Measurements from ENCODE around the gene AASS. TPM values are rescaled to one million over a fixed set of nuclear protein-coding genes. Genes with fewer than 3 reads are reported as not detected.

AASS gene
- total and polyA plus RNA-seq, 2 of the 8 experiments (the other 6 are each of a cell fraction or from before 2014, with no cell fraction given) = 203 to 394 TPM

DNA sequence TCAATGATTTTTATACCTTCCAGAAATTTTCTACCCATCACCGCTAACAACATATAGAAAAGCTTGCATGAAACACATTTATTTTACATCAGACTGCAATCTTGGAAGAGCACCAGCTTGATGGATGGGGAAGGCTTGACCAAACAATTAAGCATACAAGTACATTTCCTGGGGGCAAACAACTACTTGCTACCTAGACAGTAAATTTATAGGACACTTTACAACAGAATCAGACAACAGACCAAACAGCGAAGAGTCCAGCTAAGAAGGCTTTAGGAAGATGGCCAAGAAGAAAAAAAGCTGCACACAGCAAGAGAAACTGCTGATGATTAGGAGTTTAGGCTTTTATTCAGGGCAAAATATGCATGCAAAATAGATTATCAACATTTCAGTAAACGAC is 8.0 kb downstream of the AASS start:
- H3K27ac ChIP-seq (ENCODE audit: low read depth, low read length) = no peak overlapping the region; the same call in 1 of the 2 replicates
- H3K79me1 ChIP-seq (ENCODE audit: low read depth, low read length) = no peaks in the 10 kb centered on the region
- peak overlapping the region in 2 of 4 experiments; percentile 86 to 98; a peak in 3 of 8 replicates for H3K4me3 ChIP-seq (ENCODE audit: extremely low read depth in 1 of 4, insufficient read depth in 2 of 4, low read depth in 3 of 4, low read length in 4 of 4)
- CTCF ChIA-PET (ENCODE audit: partially characterized antibody) = no interaction called here
- no peak overlapping the region for H2BK12ac ChIP-seq (ENCODE audit: low read depth, low read length)
- H2BK20ac ChIP-seq (ENCODE audit: low read length) = no peak overlapping the region
- H2AFZ ChIP-seq (ENCODE audit: low read length) = no peak overlapping the region
- H3K4me2 ChIP-seq (ENCODE audit: insufficient read depth in 1 of 2, low read depth in 2 of 2, low read length in 2 of 2) = peak overlapping the region; percentile 62 to 83
- no peak overlapping the region for H3K18ac ChIP-seq (ENCODE audit: extremely low read depth, low read length)
- POLR2A ChIA-PET (ENCODE audit: partially characterized antibody) = interaction anchor here (1.2 to 8.0 kb wide), 4 partner anchors 8 to 43 kb away, joined by 3 to 66 read pairs (median 18); partner anchors contain the start of gene AASS
- no peak overlapping the region for H4K8ac ChIP-seq (ENCODE audit: extremely low read depth, insufficient read depth, low read length)
- H4K20me1 ChIP-seq (replicated peaks in 1 of 2; ENCODE audit: control insufficient read depth in 1 of 2, insufficient read depth in 2 of 2, low read length in 2 of 2) = peaks cover 33 to 53% of the 10 kb centered on the region in 2 experiments
- no peaks in the 10 kb centered on the region for H3K23me2 ChIP-seq (ENCODE audit: low read depth, low read length)
- WGBS, 2 experiments (ENCODE audit: extremely low coverage in 1 of 2, insufficient coverage in 1 of 2, insufficient read length in 1 of 2, insufficient replicate concordance in 2 of 2, low coverage in 1 of 2, low lambda C conversion rate in 2 of 2, missing lambda C conversion rate in 1 of 2) = 90% methylated on average over 3 of the region's 3 CpGs; no CpG with 5 or more reads in 1 of the 2 experiments
- TF ChIP-seq POLR2A (IDR thresholded peaks at IDR 0.05; ENCODE audit: control extremely low read depth in 1 of 2, low read depth in 2 of 2, low read length in 2 of 2) = peak in 1 of 2 experiments; percentile 8; a peak in 1 of 3 replicates
- no peak for TF ChIP-seq RXRA (IDR thresholded peaks at IDR 0.05; ENCODE audit: insufficient read depth, low read depth, low read length)
- FAIRE-seq = no peak
- H2BK120ac ChIP-seq (replicated peaks; ENCODE audit: low read depth, low read length) = no peak overlapping the region
- peak overlapping the region in 1 of 4 experiments; percentile 49; a peak in 1 of 7 replicates for H3K9ac ChIP-seq (replicated peaks in 1 of 4; ENCODE audit: extremely low read depth in 1 of 4, low read depth in 3 of 4, low read length in 3 of 4)
- no peaks in the 10 kb centered on the region for H3K27me3 ChIP-seq (replicated peaks in 1 of 4; ENCODE audit: control insufficient read depth in 3 of 4, extremely low read depth in 1 of 4, insufficient read depth in 3 of 4, low read length in 3 of 4)
- H2BK15ac ChIP-seq (ENCODE audit: low read length) = no peak overlapping the region
- H3K79me2 ChIP-seq (ENCODE audit: control insufficient read depth in 1 of 2, insufficient read depth in 2 of 2, low read length in 2 of 2) = peaks cover 80 to 99% of the 10 kb centered on the region in 2 experiments
- no peak for DNase-seq (ENCODE audit: low read depth in 1 of 2, low spot score in 2 of 2)
- no peak overlapping the region for H4K5ac ChIP-seq (ENCODE audit: insufficient read length, low read depth, low read length)
- no peak overlapping the region for H3K23ac ChIP-seq (ENCODE audit: insufficient read length)
- H3K9me3 ChIP-seq (ENCODE audit: insufficient read depth in 2 of 2, low read depth in 1 of 2, low read length in 1 of 2) = no peaks in the 10 kb centered on the region
- H3K36me3 ChIP-seq (ENCODE audit: control insufficient read depth in 2 of 4, insufficient read depth in 4 of 4, low read length in 3 of 4) = peaks cover 0 to 95% (median 26%) of the 10 kb centered on the region in 4 experiments; a peak in 6 of 8 replicates
- H2AK5ac ChIP-seq (ENCODE audit: low read depth, low read length) = no peak overlapping the region
- no peak overlapping the region for H4K91ac ChIP-seq (replicated peaks; ENCODE audit: insufficient read length, low read length)
- H3K14ac ChIP-seq (ENCODE audit: insufficient read length) = no peak overlapping the region
- peaks cover 0 to 17% (median 6%) of the 10 kb centered on the region in 4 experiments; a peak in 5 of 7 replicates for H3K4me1 ChIP-seq (replicated peaks in 1 of 4; ENCODE audit: control insufficient read depth in 3 of 4, insufficient read depth in 4 of 4, low read length in 3 of 4)
- H3K4ac ChIP-seq (replicated peaks; ENCODE audit: insufficient read length, low read depth, low read length) = no peak overlapping the region
- no peak overlapping the region for H2BK5ac ChIP-seq (ENCODE audit: low read depth, low read length)
- no peak overlapping the region for H3K56ac ChIP-seq (replicated peaks; ENCODE audit: insufficient read length, low read depth, low read length)

Measured in H1 (cell line).